WTC11 (cell line): ENCODE results near the gene PHACTR3.

Source experiments
- CREB1 ChIP-seq: sonication (generic); formaldehyde crosslinking; IDR thresholded peaks from 2 replicates; pipeline ENCODE4 v1.8.0; 2023; ENCODE audit warnings: mild to moderate bottlenecking, missing genetic modification reagents
- FOXJ3 ChIP-seq: sonication (generic); formaldehyde crosslinking; IDR thresholded peaks from 2 replicates; pipeline ENCODE4 v1.9.0; 2021; ENCODE audit warnings: missing genetic modification reagents, mild to moderate bottlenecking, borderline replicate concordance
- KAT7 ChIP-seq: sonication (generic); formaldehyde crosslinking; IDR thresholded peaks from 2 replicates; pipeline ENCODE4 v1.8.1; 2023; ENCODE audit warnings: missing genetic modification reagents, mild to moderate bottlenecking, borderline replicate concordance
- PRRX2 ChIP-seq: fragments of 250-450 bp; sonication (Bioruptor Pico); IDR thresholded peaks from 2 replicates; pipeline ENCODE4 v1.8.0; 2021; ENCODE audit warnings: mild to moderate bottlenecking
- ZNF138 ChIP-seq: sonication (generic); formaldehyde crosslinking; conservative IDR thresholded peaks from 2 replicates; pipeline ENCODE4 v1.8.1; 2022; ENCODE audit warnings: mild to moderate bottlenecking, moderate library complexity, missing genetic modification reagents
- ZNF232 ChIP-seq: sonication (generic); formaldehyde crosslinking; IDR thresholded peaks from 2 replicates; pipeline ENCODE4 v1.8.0; 2022; ENCODE audit warnings: mild to moderate bottlenecking, missing genetic modification reagents
- TF ChIP-seq, protein P1 (sequence below): sonication (generic); formaldehyde crosslinking; IDR thresholded peaks from 2 replicates; pipeline ENCODE4 v1.8.1; 2023; ENCODE audit warnings: mild to moderate bottlenecking, moderate library complexity, missing genetic modification reagents
- TF ChIP-seq, protein P2 (sequence below): sonication (generic); formaldehyde crosslinking; IDR thresholded peaks from 2 replicates; pipeline ENCODE4 v1.8.0; 2023; ENCODE audit warnings: missing genetic modification reagents, mild to moderate bottlenecking, borderline replicate concordance
- TF ChIP-seq, protein P3 (sequence below): fragments of 200-600 bp; IDR thresholded peaks from 2 replicates; pipeline ENCODE4 v1.8.0; 2022; ENCODE audit warnings: antibody characterized with exemption
- TF ChIP-seq, protein P4 (sequence below): sonication (generic); formaldehyde crosslinking; IDR thresholded peaks from 2 replicates; pipeline ENCODE4 v1.8.0; 2023; ENCODE audit warnings: missing genetic modification reagents
- TF ChIP-seq, protein P5 (sequence below): sonication (generic); formaldehyde crosslinking; IDR thresholded peaks from 2 replicates; pipeline ENCODE4 v1.8.1; 2022; ENCODE audit warnings: low read depth, missing genetic modification reagents, borderline replicate concordance

DNA sequence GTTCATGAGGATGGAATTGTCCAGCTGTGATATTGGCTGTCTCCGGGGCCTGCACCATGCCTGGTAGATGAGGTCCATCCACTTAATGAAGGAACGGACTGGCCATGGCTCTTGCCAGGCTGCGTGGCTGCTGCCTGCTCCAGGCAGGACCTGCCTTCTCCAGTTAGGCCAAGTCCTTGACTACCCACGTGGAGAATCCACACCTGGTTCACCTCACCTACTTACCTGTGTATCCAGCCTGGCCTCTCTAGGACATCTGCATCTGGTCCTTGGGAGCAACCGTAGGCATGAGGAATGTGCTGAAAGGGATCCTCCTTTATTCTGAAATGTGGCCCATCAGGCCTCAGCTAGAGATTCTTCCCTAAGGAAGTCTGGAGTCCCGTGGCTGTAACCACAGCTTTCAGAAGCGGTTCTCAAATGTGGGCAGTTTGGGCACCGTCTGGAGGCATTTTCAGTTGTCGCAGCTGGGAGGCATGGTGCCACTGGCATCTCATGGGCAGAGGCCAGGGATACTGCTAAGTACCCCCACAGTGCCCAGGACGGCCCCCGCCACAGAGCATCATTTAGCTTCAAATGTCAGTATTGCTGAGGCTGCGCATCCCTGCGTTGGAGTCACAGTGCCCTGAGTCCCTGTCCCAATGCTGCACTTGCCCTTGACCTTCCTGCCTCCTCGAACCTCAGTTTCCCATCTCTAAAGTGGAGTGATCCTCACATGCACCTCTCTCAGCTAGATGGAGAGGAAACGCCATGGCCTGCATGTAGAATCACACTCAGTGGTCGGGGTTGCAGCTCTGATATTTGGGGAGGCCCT is 67.5 kb downstream of the PHACTR3 start:
- TF ChIP-seq FOXJ3 (CRISPR knock-in tag) (no peak), ZNF232 (CRISPR knock-in tag) (no peak), ZNF138 (CRISPR knock-in tag) (no peak), KAT7 (no peak), CREB1 (no peak), PRRX2 (CRISPR knock-in tag) (no peak)
- TF ChIP-seq, protein P1, sequence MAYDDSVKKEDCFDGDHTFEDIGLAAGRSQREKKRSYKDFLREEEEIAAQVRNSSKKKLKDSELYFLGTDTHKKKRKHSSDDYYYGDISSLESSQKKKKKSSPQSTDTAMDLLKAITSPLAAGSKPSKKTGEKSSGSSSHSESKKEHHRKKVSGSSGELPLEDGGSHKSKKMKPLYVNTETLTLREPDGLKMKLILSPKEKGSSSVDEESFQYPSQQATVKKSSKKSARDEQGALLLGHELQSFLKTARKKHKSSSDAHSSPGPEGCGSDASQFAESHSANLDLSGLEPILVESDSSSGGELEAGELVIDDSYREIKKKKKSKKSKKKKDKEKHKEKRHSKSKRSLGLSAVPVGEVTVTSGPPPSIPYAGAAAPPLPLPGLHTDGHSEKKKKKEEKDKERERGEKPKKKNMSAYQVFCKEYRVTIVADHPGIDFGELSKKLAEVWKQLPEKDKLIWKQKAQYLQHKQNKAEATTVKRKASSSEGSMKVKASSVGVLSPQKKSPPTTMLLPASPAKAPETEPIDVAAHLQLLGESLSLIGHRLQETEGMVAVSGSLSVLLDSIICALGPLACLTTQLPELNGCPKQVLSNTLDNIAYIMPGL (CRISPR knock-in tag) = no peak
- TF ChIP-seq, protein P2, sequence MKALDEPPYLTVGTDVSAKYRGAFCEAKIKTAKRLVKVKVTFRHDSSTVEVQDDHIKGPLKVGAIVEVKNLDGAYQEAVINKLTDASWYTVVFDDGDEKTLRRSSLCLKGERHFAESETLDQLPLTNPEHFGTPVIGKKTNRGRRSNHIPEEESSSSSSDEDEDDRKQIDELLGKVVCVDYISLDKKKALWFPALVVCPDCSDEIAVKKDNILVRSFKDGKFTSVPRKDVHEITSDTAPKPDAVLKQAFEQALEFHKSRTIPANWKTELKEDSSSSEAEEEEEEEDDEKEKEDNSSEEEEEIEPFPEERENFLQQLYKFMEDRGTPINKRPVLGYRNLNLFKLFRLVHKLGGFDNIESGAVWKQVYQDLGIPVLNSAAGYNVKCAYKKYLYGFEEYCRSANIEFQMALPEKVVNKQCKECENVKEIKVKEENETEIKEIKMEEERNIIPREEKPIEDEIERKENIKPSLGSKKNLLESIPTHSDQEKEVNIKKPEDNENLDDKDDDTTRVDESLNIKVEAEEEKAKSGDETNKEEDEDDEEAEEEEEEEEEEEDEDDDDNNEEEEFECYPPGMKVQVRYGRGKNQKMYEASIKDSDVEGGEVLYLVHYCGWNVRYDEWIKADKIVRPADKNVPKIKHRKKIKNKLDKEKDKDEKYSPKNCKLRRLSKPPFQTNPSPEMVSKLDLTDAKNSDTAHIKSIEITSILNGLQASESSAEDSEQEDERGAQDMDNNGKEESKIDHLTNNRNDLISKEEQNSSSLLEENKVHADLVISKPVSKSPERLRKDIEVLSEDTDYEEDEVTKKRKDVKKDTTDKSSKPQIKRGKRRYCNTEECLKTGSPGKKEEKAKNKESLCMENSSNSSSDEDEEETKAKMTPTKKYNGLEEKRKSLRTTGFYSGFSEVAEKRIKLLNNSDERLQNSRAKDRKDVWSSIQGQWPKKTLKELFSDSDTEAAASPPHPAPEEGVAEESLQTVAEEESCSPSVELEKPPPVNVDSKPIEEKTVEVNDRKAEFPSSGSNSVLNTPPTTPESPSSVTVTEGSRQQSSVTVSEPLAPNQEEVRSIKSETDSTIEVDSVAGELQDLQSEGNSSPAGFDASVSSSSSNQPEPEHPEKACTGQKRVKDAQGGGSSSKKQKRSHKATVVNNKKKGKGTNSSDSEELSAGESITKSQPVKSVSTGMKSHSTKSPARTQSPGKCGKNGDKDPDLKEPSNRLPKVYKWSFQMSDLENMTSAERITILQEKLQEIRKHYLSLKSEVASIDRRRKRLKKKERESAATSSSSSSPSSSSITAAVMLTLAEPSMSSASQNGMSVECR (CRISPR knock-in tag) = no peak
- TF ChIP-seq, protein P3, sequence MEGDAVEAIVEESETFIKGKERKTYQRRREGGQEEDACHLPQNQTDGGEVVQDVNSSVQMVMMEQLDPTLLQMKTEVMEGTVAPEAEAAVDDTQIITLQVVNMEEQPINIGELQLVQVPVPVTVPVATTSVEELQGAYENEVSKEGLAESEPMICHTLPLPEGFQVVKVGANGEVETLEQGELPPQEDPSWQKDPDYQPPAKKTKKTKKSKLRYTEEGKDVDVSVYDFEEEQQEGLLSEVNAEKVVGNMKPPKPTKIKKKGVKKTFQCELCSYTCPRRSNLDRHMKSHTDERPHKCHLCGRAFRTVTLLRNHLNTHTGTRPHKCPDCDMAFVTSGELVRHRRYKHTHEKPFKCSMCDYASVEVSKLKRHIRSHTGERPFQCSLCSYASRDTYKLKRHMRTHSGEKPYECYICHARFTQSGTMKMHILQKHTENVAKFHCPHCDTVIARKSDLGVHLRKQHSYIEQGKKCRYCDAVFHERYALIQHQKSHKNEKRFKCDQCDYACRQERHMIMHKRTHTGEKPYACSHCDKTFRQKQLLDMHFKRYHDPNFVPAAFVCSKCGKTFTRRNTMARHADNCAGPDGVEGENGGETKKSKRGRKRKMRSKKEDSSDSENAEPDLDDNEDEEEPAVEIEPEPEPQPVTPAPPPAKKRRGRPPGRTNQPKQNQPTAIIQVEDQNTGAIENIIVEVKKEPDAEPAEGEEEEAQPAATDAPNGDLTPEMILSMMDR = no peak
- TF ChIP-seq, protein P4, sequence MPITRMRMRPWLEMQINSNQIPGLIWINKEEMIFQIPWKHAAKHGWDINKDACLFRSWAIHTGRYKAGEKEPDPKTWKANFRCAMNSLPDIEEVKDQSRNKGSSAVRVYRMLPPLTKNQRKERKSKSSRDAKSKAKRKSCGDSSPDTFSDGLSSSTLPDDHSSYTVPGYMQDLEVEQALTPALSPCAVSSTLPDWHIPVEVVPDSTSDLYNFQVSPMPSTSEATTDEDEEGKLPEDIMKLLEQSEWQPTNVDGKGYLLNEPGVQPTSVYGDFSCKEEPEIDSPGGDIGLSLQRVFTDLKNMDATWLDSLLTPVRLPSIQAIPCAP (CRISPR knock-in tag) = no peak
- TF ChIP-seq, protein P5, sequence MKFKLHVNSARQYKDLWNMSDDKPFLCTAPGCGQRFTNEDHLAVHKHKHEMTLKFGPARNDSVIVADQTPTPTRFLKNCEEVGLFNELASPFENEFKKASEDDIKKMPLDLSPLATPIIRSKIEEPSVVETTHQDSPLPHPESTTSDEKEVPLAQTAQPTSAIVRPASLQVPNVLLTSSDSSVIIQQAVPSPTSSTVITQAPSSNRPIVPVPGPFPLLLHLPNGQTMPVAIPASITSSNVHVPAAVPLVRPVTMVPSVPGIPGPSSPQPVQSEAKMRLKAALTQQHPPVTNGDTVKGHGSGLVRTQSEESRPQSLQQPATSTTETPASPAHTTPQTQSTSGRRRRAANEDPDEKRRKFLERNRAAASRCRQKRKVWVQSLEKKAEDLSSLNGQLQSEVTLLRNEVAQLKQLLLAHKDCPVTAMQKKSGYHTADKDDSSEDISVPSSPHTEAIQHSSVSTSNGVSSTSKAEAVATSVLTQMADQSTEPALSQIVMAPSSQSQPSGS (CRISPR knock-in tag) = no peak
